ENCODE results near the gene SEC24D. TPM values are rescaled to one million over a fixed set of nuclear protein-coding genes. Genes with fewer than 3 reads are reported as not detected.
A peak's percentile ranks its signal among the peaks of the same experiment; 100 is the strongest.

Gene SEC24D
- total and polyA plus RNA-seq, 9 of the 15 experiments (the other 6 are each of a cell fraction or from before 2014, with no cell fraction given) = 7.1 to 22.5 (median 11.3) TPM

- intact Hi-C loops (cut with micrococcal nuclease) = no loop called here
- Histone ChIP-seq H4K20me1 (replicated peaks; ENCODE audit: control insufficient read depth, insufficient read depth, low read length) (no peaks in the 10 kb centered on the region), H3K27ac (ENCODE audit: extremely low read depth, low read depth, low read length) (peak overlapping the region; percentile 67), H3K9me3 (replicated peaks; ENCODE audit: control insufficient read depth, insufficient read depth, low read depth, low read length) (no peaks in the 10 kb centered on the region), H3K36me3 (ENCODE audit: control insufficient read depth, insufficient read depth, low read length) (peaks cover 18% of the 10 kb centered on the region; the same call in 2 of the 3 replicates), H2AFZ (ENCODE audit: low read depth, low read length) (peak overlapping the region; percentile 100), H3K4me1 (replicated peaks in 1 of 2; ENCODE audit: control insufficient read depth in 2 of 2, insufficient read depth in 2 of 2, low read length in 2 of 2) (peaks cover 4 to 8% of the 10 kb centered on the region in 2 experiments; a peak in 4 of 5 replicates), H3K4me3 (peak overlapping the region; percentile 92), H3K79me2 (ENCODE audit: control insufficient read depth, insufficient read depth, low read length) (peaks cover 23% of the 10 kb centered on the region; the same call in 2 of the 3 replicates), H3K4me2 (ENCODE audit: insufficient read depth, low read length) (peak overlapping the region; percentile 94), H3K9me1 (ENCODE audit: control insufficient read depth, insufficient read depth, low read length) (no peaks in the 10 kb centered on the region), H3K9ac (ENCODE audit: insufficient read depth in 1 of 2, low read depth in 2 of 2, low read length in 2 of 2) (peak overlapping the region; percentile 86 to 88), H3K27me3 (ENCODE audit: control insufficient read depth in 2 of 2, insufficient read depth in 2 of 2, low read length in 2 of 2) (peaks cover 0 to 4% of the 10 kb centered on the region in 2 experiments; a peak in 1 of 5 replicates)
- ChIA-PET POLR2A (interaction anchor here (0.7 to 3.8 kb wide), 6 partner anchors 10 to 23 kb away, joined by 3 to 25 read pairs (median 4); no protein-coding TSS in a partner anchor), CTCF (ENCODE audit: low intra/inter-chr PET ratio) (no interaction called here)
- FAIRE-seq (peak; percentile 78), ATAC-seq (peak; percentile 57), DNase-seq (ENCODE audit: extremely low read depth in 1 of 4, low spot score in 3 of 4) (peak; percentile 36 to 67 (median 40))
- WGBS (ENCODE audit: insufficient coverage, low coverage, missing lambda C conversion rate) = 1% methylated on average over 25 of the region's 29 CpGs
- BruUV-seq (replicated peaks) = TSS peak; percentile 75
- in situ Hi-C loops (cut with MboI) = no loop called here
- no peak for TF ChIP-seq RBM34 (IDR thresholded peaks at IDR 0.05; ENCODE audit: borderline replicate concordance, insufficient read depth, low read length)
- TF ChIP-seq ZNF232 (CRISPR knock-in tag; IDR thresholded peaks at IDR 0.05) = 0 out of 2 replicates have a peak, but pooled peaks have one; percentile 32
- TF ChIP-seq ARNT (IDR thresholded peaks at IDR 0.05) = peak; percentile 51 to 68; a peak in 2 of 4 replicates
- no peak for TF ChIP-seq ZNF311 (CRISPR knock-in tag; IDR thresholded peaks at IDR 0.05)
- TF ChIP-seq L3MBTL2 (IDR thresholded peaks at IDR 0.05) = peak; percentile 78
- peak; percentile 91 for TF ChIP-seq CREM (IDR thresholded peaks at IDR 0.05; ENCODE audit: low read depth)
- no peak for TF ChIP-seq PYGO2 (tag; IDR thresholded peaks at IDR 0.05)
- TF ChIP-seq E2F6 (IDR thresholded peaks at IDR 0.05; ENCODE audit: borderline replicate concordance in 1 of 2, extremely low read depth in 1 of 2, insufficient read depth in 1 of 2, insufficient read length in 1 of 2, low read depth in 1 of 2, low read length in 1 of 2, poor library complexity in 1 of 2, severe bottlenecking in 1 of 2) = peak; percentile 47 to 63
- TF ChIP-seq ERF (CRISPR knock-in tag; IDR thresholded peaks at IDR 0.05) = no peak
- TF ChIP-seq, protein P1, sequence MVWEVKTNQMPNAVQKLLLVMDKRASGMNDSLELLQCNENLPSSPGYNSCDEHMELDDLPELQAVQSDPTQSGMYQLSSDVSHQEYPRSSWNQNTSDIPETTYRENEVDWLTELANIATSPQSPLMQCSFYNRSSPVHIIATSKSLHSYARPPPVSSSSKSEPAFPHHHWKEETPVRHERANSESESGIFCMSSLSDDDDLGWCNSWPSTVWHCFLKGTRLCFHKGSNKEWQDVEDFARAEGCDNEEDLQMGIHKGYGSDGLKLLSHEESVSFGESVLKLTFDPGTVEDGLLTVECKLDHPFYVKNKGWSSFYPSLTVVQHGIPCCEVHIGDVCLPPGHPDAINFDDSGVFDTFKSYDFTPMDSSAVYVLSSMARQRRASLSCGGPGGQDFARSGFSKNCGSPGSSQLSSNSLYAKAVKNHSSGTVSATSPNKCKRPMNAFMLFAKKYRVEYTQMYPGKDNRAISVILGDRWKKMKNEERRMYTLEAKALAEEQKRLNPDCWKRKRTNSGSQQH (CRISPR knock-in tag; IDR thresholded peaks at IDR 0.05) = peak; percentile 94
- TF ChIP-seq MTA1 (IDR thresholded peaks at IDR 0.05; ENCODE audit: borderline replicate concordance) = peak; percentile 63; the same call in 1 of the 2 replicates
- TF ChIP-seq ATF3 (IDR thresholded peaks at IDR 0.05) = peak; percentile 47
- TF ChIP-seq ATF3 (CRISPR knock-in tag; conservative IDR thresholded peaks at IDR 0.05) = 0 out of 2 replicates have a peak, but pooled peaks have one; percentile 47
- peak; percentile 89; the same call in 1 of the 2 replicates for TF ChIP-seq NKRF (IDR thresholded peaks at IDR 0.05; ENCODE audit: borderline replicate concordance)
These were observed 585 bp upstream of the SEC24D start for GRCh38 chr4:118836301-118837120.
